ENCODE measurements around the gene ARNT2.

Gene ARNT2

DNA sequence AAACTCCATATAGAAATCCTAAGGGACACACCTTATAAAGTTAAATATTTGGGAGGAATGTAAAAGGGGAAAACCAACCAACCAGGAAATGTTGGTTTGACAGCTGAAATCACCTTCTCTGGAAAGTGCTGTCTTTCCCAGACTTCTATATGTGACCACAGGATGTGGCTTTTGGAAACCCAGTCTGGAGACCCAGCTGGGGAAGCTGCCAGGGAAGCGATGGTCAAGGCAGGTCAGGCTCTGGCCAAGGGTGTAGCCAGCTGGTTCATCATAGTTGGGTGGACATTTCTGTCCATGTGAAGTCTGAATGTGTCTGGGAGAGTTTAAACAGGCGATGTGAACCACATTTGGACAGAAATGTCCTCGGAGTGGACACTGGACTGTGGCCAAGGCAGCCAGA lies 73.9 kb downstream of the ARNT2 start:
- intact Hi-C loops (cut with DNase I), result loop anchor here (10.0 kb wide), 1 partner anchor 47 kb away; no protein-coding TSS in a partner anchor

DNA sequence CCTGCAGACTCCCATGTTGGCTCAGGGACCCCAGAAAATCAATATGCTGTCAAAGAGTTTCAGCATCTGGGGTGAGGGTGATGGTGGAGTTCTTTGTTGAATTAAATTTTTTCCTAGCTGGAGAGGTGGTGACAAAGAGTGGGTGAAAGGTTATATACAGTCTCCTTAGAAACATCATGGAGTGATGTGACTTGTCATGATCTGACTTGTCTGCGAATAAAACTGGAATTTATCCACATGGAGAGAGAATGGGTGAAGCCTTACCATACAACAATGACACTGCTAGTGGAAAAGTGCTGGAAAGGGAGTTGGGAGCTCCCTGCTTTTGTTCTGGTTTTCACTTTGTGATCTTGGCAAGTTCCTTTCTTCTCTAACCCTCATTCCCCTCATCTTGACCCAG lies 75.0 kb downstream of the ARNT2 start:
- intact Hi-C loops (cut with DNase I), result loop anchor here (10.0 kb wide), 1 partner anchor 46 kb away; no protein-coding TSS in a partner anchor
- DNase-seq, result no peak

More for the DNA sequence above, 73.9 kb downstream of the ARNT2 start:
- peak in 1 of 42 donors; percentile 40 for DNase-seq

DNA sequence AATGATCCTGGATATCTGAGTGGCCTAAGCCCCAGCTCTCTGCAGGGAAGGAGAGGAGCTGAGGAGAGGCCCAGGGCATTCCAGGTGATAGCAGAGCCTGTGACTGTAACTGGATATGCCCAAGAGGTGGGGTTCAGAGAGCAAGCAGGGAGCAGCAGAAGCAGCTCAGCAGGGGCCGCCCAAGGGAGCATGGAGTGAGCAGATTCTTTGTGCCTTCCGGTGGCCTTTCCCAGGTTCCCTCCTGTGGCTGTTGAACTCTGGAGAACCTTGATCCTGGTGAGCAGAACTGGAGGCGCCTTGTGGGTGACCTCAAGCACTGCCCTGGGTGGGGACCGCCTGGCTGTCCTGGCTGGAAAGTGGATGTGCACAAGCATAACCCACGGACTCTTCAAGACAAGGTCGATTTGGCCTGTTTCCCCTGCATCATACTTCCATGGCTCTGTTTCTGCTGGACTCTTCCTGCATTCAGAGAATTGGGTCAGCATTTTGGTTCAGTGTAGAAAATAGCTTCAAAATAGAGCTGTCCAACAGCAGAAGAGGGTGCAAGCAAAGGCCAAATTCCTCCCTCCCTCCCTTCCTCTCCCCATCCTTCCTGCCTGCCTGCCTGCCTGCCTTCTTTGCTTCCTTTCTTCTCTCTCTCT lies 76.1 kb downstream of the ARNT2 start:
- intact Hi-C loops (cut with DNase I), result no loop called here

DNA sequence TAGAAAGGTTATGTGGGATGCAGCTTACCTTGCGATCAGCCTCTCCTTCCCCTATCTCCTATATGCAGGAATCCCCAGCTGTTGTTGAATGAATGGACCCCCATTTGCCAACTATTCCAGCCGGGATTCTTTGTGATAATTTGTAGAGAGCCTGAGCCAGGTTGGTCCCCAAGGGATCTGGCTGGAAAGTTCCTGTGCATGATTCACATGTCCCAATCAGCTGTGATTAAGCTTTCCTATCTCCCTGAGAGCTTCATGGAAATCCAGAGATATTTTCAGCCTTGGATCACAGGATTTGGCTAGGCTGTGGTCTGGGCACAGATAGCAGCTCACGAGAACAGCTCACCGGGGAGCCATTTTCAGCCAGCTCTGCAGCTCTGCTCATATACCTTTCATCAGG lies 76.7 kb downstream of the ARNT2 start:
- intact Hi-C loops (cut with DNase I), result no loop called here
- DNase-seq, result no peak

More for the DNA sequence above, 76.1 kb downstream of the ARNT2 start:
- DNase-seq, result no peak

DNA sequence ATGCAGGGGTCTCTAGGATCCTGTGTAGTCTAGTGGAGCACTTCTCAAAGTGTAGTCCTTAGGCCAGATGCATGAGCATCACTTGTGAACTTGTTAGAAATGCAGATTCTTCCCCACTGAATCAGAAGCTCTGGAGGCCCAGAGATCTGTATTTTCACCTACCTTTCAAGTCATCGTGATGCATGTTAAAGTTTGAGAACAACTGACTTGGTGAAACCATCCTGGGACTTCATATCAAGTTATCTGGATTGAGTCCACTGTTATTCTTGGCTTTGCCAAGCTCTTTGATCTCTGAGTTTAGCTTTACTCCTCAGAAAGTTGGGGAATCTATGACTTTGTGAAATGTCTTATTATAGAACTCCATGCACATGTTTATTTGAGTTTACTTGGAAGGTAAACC lies 78.5 kb downstream of the ARNT2 start:
- intact Hi-C loops (cut with DNase I), result no loop called here
- DNase-seq, result no peak

DNA sequence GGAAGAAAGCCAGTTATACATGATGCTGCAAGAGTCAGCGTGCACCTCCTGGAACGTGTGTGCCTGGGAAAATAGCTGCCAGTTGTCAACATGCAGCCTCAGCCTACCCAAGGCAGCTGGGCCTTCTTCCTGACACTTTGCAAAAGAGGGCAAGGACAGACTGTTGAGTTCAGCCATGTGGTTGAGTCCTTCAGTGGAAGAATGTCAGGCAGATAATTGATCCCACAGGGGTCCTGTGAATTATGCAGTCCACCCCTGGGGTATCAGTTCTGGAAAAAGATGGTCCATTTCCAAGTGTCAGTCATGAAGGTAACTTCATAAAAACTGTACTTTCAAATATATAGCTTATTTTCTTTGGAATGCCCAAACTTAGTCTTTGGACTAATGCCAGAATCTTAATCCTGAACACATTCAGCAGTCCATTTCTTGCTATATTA lies 79.6 kb downstream of the ARNT2 start:
- DNase-seq, result no peak
- intact Hi-C loops (cut with DNase I), result no loop called here

DNA sequence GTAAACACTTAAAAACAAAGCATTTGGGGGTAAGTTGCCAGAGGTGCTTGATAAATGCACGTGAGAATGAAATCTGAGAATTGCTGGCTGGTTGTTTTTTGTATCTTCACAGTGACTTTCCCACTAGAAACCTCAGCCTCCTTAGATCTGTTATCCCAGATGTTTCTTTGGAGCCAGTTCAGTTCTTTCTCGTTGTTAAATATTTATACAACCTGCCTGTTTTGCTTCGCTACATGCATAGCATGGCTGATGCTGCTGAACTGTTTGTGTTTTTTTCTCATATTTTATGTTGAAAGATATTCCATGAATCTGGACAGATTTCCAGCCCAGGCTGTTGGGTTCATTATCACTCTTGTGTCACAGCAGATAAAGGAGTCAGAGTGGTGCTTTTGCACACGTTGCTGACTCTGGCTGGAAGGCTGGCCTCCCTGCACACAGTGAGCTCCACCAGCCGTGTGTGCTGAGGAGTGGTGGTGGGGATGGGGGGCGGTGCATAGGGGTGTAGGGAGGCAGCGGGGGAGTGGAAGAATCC lies 80.2 kb downstream of the ARNT2 start:
- DNase-seq, result peak in 3 of 42 donors; percentile 29 to 38 (median 30)

DNA sequence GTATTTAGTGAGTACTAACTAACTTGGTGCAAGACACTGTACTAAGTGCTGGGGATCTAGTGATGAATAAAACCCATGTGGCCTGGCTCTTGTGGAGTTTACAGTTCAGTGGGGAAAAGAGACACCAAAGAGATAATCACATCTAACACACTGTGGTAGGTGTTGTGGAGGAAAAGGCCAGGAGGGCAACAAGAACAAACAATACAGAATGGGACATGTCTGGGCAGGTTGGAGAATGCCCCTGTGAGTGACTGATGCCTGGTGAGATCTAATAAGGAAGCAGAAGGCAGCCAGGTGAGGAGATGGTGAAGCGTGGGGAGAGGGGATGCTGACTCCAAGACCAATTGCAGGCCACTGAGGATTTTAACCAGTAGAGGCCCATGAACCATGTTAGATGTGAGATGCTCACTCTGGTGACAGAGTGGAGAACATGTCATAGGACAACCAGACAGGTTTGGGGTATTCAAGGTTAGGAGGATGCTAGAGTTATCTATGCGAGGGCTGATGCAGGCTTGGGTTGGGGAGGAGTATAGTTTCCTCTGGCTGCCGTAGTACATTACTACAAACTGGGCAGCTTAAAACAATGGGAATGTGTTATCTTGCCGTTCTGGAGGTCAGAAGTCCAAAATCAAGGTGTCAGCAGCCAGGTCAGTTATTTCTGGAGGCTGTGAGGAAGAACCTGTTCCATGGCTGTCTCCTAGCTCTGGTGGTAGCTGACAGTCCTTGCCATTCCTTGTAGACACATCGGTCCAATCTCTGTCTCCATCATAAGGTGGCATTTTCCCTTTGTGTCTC lies 81.4 kb downstream of the ARNT2 start:
- DNase-seq, result no peak
- intact Hi-C loops (cut with DNase I), result no loop called here

More for the DNA sequence above, 80.2 kb downstream of the ARNT2 start:
- intact Hi-C loops (cut with DNase I), result no loop called here

DNA sequence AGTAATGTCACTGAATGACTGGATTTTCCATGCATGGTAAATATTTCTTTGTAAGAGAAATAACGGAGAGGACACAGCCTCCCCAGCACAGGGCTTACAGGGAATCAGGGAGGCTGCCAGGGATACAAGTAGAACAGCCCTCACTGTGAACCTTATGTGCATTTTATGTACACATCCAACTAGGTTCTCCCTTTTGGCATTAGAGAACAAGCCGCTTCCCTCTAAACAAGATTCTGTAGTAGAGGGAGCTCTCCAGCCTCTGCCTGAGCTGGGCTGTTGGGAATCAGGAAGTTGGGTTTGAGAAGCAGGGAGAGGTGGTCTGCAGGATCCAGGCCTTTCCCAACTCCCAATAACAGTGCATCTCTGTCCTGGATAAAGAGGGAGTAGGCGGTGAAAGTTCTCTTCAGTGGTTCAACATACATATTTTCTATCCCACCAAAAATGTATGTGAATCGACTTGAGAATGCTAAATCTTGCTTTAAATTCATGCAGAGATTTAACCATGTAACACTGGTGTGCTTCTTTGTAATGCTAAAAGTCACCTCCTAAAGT lies 83.7 kb downstream of the ARNT2 start:
- intact Hi-C loops (cut with DNase I), result no loop called here
- DNase-seq, result no peak

DNA sequence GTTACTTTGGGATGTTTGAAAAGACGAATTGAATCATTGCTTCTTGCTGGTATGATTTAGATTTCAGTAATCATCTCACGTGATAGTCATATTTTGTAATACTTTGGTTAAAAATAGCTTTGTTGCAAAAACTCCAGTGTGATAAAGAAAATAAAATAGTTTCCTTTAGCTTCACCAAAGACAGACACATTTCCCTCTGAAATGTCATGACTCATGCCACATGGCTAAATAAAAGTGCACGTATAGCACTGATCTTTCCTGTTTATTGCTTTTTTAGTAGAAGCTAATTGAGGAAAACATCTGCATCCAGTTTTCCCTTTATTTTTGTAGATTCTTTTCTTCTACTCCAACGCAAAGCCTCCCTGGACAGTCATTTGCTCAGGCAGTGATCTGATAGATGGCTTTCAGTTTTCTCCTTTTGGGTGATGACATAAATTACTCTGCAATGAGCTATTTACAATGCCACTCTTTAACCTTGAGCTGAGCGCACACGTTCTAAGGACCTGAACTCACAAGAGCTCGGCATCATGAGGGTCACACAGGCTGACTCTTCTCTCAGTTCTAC lies 84.9 kb downstream of the ARNT2 start:
- intact Hi-C loops (cut with DNase I), result no loop called here
- no peak for DNase-seq

DNA sequence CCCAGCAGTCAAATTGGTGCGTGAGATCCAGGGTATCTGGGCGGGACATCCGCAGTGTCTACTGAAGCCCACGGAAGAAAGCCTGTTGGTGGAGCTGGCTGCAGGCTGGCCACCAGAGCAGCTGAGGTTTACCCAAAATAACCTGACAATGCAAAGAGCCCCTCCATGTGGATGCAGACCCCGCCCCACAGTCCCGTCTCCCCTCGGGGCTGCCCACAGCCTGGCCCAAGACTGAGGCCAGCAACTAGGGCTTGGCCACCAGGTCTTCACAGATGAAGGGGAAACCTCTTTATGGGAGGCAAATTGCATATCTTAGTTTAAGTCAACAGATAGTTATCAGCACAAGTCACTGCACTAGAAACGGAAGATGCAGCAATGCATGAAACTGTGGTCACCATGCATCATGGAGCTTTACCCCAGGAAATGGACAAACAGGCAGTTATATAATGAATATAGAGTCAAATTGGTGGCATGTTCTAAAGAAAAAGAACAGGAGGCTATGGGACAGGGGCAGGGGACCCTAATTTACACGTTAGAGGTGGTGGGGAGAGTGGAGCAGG lies 86.3 kb downstream of the ARNT2 start:
- no peak for DNase-seq
- intact Hi-C loops (cut with DNase I), result no loop called here

DNA sequence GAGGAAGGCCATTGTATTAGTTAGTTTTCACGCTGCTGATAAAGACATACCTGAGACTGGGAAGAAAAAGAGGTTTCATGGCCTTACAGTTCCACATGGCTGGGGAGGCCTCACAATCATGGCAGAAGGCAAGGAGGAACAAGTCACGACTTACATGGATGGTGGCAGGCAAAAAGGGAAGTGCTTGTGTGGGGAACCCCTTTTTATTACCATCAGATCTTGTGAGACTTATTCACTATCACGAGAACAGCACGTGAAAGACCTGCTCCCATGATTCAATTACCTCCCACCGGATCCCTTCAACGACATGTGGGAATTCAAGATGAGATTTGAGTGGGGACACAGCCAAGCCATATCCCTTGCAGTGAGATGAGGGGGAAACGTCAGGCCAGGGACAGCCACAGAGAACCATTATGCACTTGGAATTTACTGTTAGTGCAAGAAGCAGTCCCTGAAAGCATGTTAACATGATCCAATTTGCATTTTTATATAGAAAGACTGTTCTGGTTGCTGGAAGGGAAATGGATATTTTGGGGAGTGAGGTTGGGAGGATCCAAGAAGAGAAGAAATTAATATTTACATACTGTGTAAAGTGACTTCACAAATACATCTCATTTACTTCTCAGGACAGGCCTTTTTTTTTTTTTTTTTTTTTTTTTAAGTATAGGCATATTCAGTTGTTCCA lies 87.1 kb downstream of the ARNT2 start:
- intact Hi-C loops (cut with DNase I), result no loop called here
- no peak for DNase-seq

DNA sequence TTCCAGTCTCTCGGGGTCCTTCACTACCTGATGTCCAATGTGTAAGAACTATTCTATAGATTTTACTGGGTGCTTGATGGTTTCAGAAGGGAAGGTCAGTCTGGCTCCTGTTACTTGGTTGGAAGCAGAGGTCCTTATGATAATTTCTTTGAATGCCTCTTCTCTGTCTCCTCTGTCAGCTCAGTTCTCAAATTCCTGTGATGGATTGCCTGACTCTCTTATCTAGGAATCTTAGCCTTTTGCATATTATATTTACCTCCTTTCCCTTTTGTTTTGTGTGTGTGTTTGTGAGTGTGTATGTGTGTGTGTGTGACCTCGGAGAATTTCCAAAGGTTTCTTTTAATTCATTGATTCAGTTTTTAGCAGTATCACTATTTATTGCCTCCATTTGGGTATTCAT lies 88.2 kb downstream of the ARNT2 start:
- DNase-seq, result no peak
- intact Hi-C loops (cut with DNase I), result no loop called here

DNA sequence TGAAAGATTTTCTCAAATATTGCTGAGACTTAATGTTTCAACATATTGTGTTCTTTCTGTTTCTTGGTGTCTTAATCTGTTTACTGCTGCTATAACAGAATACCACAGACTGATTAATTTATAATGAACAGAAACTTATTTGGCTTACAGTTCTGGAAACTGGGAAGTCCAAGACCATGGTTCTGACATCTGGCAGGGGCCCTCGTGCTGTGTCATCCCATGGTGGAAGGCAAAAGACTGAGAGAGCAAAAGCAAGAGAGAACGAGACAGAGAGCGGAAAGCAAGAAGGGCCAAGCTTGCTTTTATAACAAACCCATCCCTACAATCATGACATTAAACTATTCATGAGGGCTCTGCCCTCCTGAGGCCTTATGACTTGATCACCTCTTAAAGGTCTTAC lies 88.7 kb downstream of the ARNT2 start:
- peak in 2 of 42 donors; percentile 7 to 16 for DNase-seq
- intact Hi-C loops (cut with DNase I), result no loop called here

DNA sequence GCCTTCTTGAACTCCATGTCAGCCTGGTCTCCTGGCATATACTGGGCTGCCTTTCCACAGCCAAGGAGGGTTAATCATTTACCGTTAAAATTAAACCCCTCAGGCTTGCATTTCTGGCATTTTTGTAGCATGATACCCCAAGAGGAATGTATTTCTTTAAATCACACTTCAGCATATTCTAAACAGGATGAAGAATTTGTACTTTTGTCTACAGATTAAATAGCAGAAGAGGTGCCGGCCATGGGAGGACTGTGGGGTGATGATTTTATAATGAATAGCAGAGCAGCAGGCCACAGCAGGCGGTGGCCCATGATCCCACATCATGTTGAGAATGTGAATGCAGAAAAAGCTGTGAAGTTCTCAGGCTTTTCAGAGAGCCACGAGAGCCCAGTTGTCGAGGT lies 90.2 kb downstream of the ARNT2 start:
- intact Hi-C loops (cut with DNase I), result no loop called here
- no peak for DNase-seq

DNA sequence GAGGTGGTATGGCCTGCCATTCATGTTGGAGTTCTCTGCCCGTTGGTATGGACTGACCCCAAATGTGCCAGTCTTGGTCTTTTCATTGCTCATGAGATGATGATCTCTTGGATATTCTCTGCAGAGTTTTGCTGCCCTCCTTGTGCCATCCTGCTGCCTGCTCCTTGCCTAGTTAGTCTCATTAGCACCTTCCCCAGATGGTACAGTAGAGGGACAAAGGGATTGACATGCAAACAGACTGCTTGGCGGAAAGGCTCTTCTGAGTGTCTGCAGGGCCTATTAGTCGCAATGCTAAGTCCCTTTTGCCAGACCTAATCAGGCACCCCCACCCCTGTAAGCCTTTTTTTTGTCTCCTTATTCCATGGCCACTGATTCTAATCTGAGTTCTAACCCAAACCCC lies 90.6 kb downstream of the ARNT2 start:
- DNase-seq, result peak in 1 of 42 donors; percentile 28
- intact Hi-C loops (cut with DNase I), result no loop called here

DNA sequence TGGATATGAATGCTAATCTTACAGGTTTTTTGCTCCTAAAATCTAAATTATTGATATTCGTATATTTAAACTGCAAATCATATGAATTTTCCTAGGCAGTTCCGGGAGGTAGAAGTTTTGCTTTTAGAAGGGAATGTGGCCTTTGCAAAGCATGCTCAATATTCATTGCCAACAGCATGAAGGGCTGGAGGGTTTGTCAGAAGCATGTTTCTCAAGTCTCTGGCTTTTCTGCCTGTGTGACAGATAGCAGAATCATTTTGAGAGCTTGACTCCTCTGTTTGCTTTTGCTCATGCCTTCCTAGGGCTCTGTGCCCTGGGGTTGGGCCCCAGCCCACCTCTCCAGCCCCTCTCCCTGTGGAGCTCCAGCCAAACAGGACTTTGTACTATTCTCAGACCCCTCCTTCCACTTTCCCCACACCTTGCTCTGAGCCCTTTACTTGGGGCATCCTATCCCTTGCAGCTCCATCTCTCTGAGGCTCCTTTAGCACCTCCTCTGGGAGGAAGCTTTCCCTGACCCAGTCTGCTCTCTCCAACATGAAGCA lies 91.3 kb downstream of the ARNT2 start:
- peak in 1 of 42 donors; percentile 31 for DNase-seq
- intact Hi-C loops (cut with DNase I), result no loop called here

DNA sequence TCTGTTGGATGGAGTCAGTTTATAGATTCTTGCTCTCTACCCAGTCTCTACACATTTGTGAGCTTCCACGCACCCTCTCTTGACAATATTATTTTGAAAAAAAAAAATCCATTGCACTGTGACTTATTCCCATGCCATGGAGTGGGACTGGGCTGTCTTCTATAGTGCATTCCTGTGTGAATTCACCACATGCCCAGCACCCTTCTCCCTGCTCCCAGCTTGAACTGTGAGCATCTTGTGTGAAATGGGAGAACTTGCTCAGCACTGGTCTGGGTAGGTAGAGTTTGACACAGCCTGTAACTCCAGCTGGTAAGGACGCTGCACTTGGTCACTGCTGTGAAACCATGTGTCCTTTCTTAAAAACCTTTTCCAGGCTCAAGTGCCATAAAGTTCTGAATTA lies 91.9 kb downstream of the ARNT2 start:
- intact Hi-C loops (cut with DNase I), result no loop called here
- peak in 1 of 42 donors; percentile 3 for DNase-seq

DNA sequence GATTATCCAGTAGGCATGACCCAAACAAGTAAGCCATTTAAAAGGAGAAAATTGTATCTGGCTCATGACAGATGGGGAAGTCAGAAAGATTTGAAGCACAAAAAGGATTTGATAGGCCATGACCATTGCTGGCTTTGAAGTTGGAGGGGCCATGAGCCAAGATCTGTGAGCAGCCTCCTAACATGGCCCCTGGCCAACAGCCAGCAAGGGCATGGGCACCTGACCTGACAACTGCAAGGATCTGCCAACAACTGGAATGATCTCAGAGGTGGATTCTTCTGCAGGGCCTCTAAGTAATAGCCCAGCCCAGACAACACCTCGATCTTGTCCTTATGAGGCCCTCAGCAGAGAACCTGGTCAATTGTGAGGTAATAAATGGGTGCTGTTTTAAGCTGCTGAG lies 93.0 kb downstream of the ARNT2 start:
- intact Hi-C loops (cut with DNase I), result no loop called here
- DNase-seq, result peak in 2 of 42 donors; percentile 2 to 37
